ENCODE data around the gene METTL9. TPM values are rescaled to one million over a fixed set of nuclear protein-coding genes. Genes with fewer than 3 reads are reported as not detected.

METTL9 gene
- total RNA-seq, 1 donor from 2014 or later: 77.1 TPM

- Mint-ChIP-seq H3K4me3 (ENCODE audit: unreplicated experiment) (no peak overlapping the region), H3K27ac (ENCODE audit: unreplicated experiment) (no peak overlapping the region), H3K36me3 (ENCODE audit: low read depth) (no peaks in the 10 kb centered on the region), H3K9me3 (ENCODE audit: low read depth) (no peaks in the 10 kb centered on the region), H3K27me3 (ENCODE audit: low read depth) (peaks cover 5% of the 10 kb centered on the region), H3K4me1 (ENCODE audit: low read depth) (no peaks in the 10 kb centered on the region)
- no peak for DNase-seq (ENCODE audit: low spot score)
- TF ChIP-seq, protein P1, sequence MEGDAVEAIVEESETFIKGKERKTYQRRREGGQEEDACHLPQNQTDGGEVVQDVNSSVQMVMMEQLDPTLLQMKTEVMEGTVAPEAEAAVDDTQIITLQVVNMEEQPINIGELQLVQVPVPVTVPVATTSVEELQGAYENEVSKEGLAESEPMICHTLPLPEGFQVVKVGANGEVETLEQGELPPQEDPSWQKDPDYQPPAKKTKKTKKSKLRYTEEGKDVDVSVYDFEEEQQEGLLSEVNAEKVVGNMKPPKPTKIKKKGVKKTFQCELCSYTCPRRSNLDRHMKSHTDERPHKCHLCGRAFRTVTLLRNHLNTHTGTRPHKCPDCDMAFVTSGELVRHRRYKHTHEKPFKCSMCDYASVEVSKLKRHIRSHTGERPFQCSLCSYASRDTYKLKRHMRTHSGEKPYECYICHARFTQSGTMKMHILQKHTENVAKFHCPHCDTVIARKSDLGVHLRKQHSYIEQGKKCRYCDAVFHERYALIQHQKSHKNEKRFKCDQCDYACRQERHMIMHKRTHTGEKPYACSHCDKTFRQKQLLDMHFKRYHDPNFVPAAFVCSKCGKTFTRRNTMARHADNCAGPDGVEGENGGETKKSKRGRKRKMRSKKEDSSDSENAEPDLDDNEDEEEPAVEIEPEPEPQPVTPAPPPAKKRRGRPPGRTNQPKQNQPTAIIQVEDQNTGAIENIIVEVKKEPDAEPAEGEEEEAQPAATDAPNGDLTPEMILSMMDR (IDR thresholded peaks at IDR 0.05): no peak
Measured at GRCh38 chr16:21697032-21697431, 97.7 kb downstream of the METTL9 start.

- Mint-ChIP-seq H3K27me3 (ENCODE audit: low read depth) (peaks cover 5% of the 10 kb centered on the region), H3K4me3 (ENCODE audit: unreplicated experiment) (no peak overlapping the region), H3K9me3 (ENCODE audit: low read depth) (peaks cover 2% of the 10 kb centered on the region), H3K27ac (ENCODE audit: unreplicated experiment) (no peak overlapping the region), H3K36me3 (ENCODE audit: low read depth) (no peaks in the 10 kb centered on the region), H3K4me1 (ENCODE audit: low read depth) (no peaks in the 10 kb centered on the region)
- TF ChIP-seq, protein P1 (IDR thresholded peaks at IDR 0.05): no peak
- DNase-seq (ENCODE audit: low spot score): no peak
Measured at GRCh38 chr16:21698169-21699032, 99.0 kb downstream of the METTL9 start.

DNA sequence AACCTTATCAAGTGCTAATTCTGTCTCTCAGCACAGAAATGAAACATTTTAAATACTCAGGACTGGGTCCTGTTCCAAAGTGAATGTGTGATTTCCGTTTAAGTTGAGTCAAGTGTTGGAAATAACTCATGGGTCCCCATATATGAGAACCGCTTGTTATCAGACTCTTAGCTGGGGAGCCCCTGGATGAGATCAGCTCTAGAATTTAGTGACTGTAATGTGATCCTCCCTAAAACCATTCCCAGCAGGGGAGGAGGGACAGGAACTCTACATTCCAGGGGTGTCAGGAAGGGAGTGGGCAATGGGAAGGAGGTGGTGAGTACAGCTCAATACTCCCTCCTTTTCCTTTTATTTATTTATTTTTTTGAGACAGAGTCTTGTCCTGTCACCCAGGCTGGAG lies 101.9 kb downstream of the METTL9 start:
- H3K4me1 Mint-ChIP-seq (ENCODE audit: low read depth): no peaks in the 10 kb centered on the region
- H3K9me3 Mint-ChIP-seq (ENCODE audit: low read depth): peaks cover 2% of the 10 kb centered on the region
- no peak overlapping the region for H3K27ac Mint-ChIP-seq (ENCODE audit: unreplicated experiment)
- H3K36me3 Mint-ChIP-seq (ENCODE audit: low read depth): no peaks in the 10 kb centered on the region
- peaks cover 3% of the 10 kb centered on the region for H3K27me3 Mint-ChIP-seq (ENCODE audit: low read depth)
- TF ChIP-seq, protein P1 (IDR thresholded peaks at IDR 0.05): no peak
- H3K4me3 Mint-ChIP-seq (ENCODE audit: unreplicated experiment): no peak overlapping the region
- no peak for DNase-seq (ENCODE audit: low spot score)

GRCh38 chr16:21702276-21702675 lies 102.9 kb downstream of the METTL9 start:
- H3K27me3 Mint-ChIP-seq (ENCODE audit: low read depth): peaks cover 5% of the 10 kb centered on the region
- no peaks in the 10 kb centered on the region for H3K36me3 Mint-ChIP-seq (ENCODE audit: low read depth)
- no peak for DNase-seq (ENCODE audit: low spot score)
- TF ChIP-seq, protein P1 (IDR thresholded peaks at IDR 0.05): no peak
- no peak overlapping the region for H3K4me3 Mint-ChIP-seq (ENCODE audit: unreplicated experiment)
- H3K4me1 Mint-ChIP-seq (ENCODE audit: low read depth): no peaks in the 10 kb centered on the region
- H3K27ac Mint-ChIP-seq (ENCODE audit: unreplicated experiment): no peak overlapping the region
- H3K9me3 Mint-ChIP-seq (ENCODE audit: low read depth): peaks cover 2% of the 10 kb centered on the region

GRCh38 chr16:21703156-21703555 lies 103.8 kb downstream of the METTL9 start:
- TF ChIP-seq, protein P1 (IDR thresholded peaks at IDR 0.05): no peak
- Mint-ChIP-seq H3K4me3 (ENCODE audit: unreplicated experiment) (no peak overlapping the region), H3K4me1 (ENCODE audit: low read depth) (no peaks in the 10 kb centered on the region), H3K36me3 (ENCODE audit: low read depth) (no peaks in the 10 kb centered on the region), H3K27ac (ENCODE audit: unreplicated experiment) (no peak overlapping the region), H3K27me3 (ENCODE audit: low read depth) (peaks cover 5% of the 10 kb centered on the region), H3K9me3 (ENCODE audit: low read depth) (peaks cover 2% of the 10 kb centered on the region)
- DNase-seq (ENCODE audit: low spot score): no peak
